ENCODE results near the gene CD86.

DNA sequence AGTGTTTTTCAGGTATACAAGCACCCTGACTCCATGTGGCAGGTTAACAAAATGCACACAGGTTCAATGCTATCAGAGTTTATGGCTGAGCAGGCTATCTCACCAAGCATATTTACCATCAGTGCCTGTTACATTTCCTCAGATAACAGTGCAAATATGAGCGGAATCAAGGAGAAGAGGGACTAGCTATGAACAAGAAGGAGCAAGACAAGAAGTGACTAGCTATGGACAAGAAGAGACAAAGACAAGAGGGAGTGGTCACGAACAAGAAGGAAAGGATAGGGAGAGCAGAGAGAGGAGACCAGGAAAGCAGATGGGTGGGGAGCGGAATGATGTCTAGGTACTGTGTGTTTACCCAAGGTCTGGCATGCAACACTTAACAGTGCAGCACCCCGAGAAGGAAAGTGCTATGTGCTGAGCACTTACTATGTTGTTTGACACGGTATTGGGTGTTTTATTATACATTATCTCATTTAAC is 41.7 kb upstream of the CD86 start:
- TF ChIP-seq, protein P1, sequence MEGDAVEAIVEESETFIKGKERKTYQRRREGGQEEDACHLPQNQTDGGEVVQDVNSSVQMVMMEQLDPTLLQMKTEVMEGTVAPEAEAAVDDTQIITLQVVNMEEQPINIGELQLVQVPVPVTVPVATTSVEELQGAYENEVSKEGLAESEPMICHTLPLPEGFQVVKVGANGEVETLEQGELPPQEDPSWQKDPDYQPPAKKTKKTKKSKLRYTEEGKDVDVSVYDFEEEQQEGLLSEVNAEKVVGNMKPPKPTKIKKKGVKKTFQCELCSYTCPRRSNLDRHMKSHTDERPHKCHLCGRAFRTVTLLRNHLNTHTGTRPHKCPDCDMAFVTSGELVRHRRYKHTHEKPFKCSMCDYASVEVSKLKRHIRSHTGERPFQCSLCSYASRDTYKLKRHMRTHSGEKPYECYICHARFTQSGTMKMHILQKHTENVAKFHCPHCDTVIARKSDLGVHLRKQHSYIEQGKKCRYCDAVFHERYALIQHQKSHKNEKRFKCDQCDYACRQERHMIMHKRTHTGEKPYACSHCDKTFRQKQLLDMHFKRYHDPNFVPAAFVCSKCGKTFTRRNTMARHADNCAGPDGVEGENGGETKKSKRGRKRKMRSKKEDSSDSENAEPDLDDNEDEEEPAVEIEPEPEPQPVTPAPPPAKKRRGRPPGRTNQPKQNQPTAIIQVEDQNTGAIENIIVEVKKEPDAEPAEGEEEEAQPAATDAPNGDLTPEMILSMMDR (IDR thresholded peaks at IDR 0.05) = no peak
- no peak for TF ChIP-seq EP300 (IDR thresholded peaks at IDR 0.05)

All from sigmoid colon (tissue), 4 donors.